ENCODE measurements around the gene LHPP. TPM values are rescaled to one million over a fixed set of nuclear protein-coding genes. Genes with fewer than 3 reads are reported as not detected.

The LHPP gene
- total and polyA plus RNA-seq, 2 experiments from 2014 or later: 27.4 to 40.2 TPM

GRCh38 chr10:124469956-124470484, 8.4 kb downstream of the LHPP start (continued):
- peak; percentile 8; the same call in 1 of the 2 replicates for TF ChIP-seq CREB1 (CRISPR knock-in tag; IDR thresholded peaks at IDR 0.05; ENCODE audit: low read depth)
- TF ChIP-seq ETS1 (IDR thresholded peaks at IDR 0.05): peak; percentile 54; the same call in 1 of the 2 replicates
- TF ChIP-seq ZNF462 (CRISPR knock-in tag; IDR thresholded peaks at IDR 0.05): 0 out of 2 replicates have a peak, but pooled peaks have one; percentile 9
- no peak for TF ChIP-seq EZH2 (IDR thresholded peaks at IDR 0.05; ENCODE audit: low read depth, unreplicated experiment)

- Histone ChIP-seq H3K4me1 (ENCODE audit: insufficient read depth) (peaks cover 58% of the 10 kb centered on the region), H3K36me3 (ENCODE audit: insufficient read depth) (no peaks in the 10 kb centered on the region), H2AFZ (no peak overlapping the region), H3K79me2 (replicated peaks; ENCODE audit: insufficient read depth) (peaks cover 24% of the 10 kb centered on the region), H4K20me1 (replicated peaks; ENCODE audit: insufficient read depth) (no peaks in the 10 kb centered on the region), H3K4me3 (peak overlapping the region; percentile 38), H3K9me2 (ENCODE audit: insufficient read depth) (no peaks in the 10 kb centered on the region), H3K27me3 (ENCODE audit: insufficient read depth) (no peaks in the 10 kb centered on the region), H3K27ac (ENCODE audit: low read depth) (peak overlapping the region; percentile 95), H3F3A (replicated peaks; ENCODE audit: low read depth) (peaks cover 11% of the 10 kb centered on the region), H3K4me2 (peak overlapping the region; percentile 69)
- Mint-ChIP-seq H3K36me3 (ENCODE audit: low read depth) (no peaks in the 10 kb centered on the region; the same call in 2 of the 3 replicates), H3K4me3 (peak overlapping the region; percentile 44), H3K27ac (peak overlapping the region; percentile 93), H3K27me3 (ENCODE audit: insufficient read depth, low read depth, poor library complexity) (peaks cover 15% of the 10 kb centered on the region), H3K9me3 (no peaks in the 10 kb centered on the region), H3K4me1 (peaks cover 58% of the 10 kb centered on the region)
- no peak for DNase-seq (ENCODE audit: low spot score)
- ATAC-seq: no peak
- no peak for TF ChIP-seq CTCF (conservative IDR thresholded peaks at IDR 0.05; ENCODE audit: low read depth in 2 of 2)
- no peak for TF ChIP-seq REST (IDR thresholded peaks at IDR 0.05; ENCODE audit: unreplicated experiment)
- TF ChIP-seq ETS1 (IDR thresholded peaks at IDR 0.05): no peak
- TF ChIP-seq ZNF114 (CRISPR knock-in tag; IDR thresholded peaks at IDR 0.05): no peak
- TF ChIP-seq JUNB (IDR thresholded peaks at IDR 0.05; ENCODE audit: unreplicated experiment): no peak
These were observed 9.2 kb downstream of the LHPP start for GRCh38 chr10:124470544-124471434.

Data from GM23338 (cell line).